Brain microvascular endothelial cell (primary cell): ENCODE measurements around the gene GATA2.

Experiments
- DNase-seq: peaks from one replicate; pipeline ENCODE4 v3.0.0-alpha.2; 2020
- H3K27ac ChIP-seq: fragments of 250-450 bp; sonication (Bioruptor Pico); 2 replicates; pipeline ENCODE4 v1.5.1; 2020; ENCODE audit warnings: mild to moderate bottlenecking, moderate library complexity
- H3K27me3 ChIP-seq: fragments of 250-450 bp; sonication (Bioruptor Pico); replicated peaks from 2 replicates; pipeline ENCODE4 v1.5.1; 2020; ENCODE audit warnings: mild to moderate bottlenecking
- H3K36me3 ChIP-seq: fragments of 250-450 bp; sonication (Bioruptor Pico); replicated peaks from 2 replicates; pipeline ENCODE4 v1.5.1; 2020; ENCODE audit warnings: mild to moderate bottlenecking
- H3K4me3 ChIP-seq: 2 replicates; pipeline ENCODE4 v1.5.1; 2011; ENCODE audit warnings: low read depth, mild to moderate bottlenecking, control low read depth, low read length, moderate library complexity
- in situ Hi-C: cut with HindIII; loops from 2 replicates; pipeline ENCODE4 v1.10.0; 2017; ENCODE audit warnings: low sequenced_read_pairs, low pct_ligation_motif_present
- TF ChIP-seq, protein P1 (sequence below): IDR thresholded peaks from 2 replicates; pipeline ENCODE4 v1.5.1; 2011; ENCODE audit warnings: low read depth, mild to moderate bottlenecking, moderate library complexity, low read length, control low read depth, inconsistent platforms; ENCODE audit errors: missing control alignments

GATA2 gene

GRCh38 chr3:128447561-128448013, 45.4 kb downstream of the GATA2 start:
- Histone ChIP-seq H3K27ac (no peak overlapping the region), H3K36me3 (no peaks in the 10 kb centered on the region), H3K27me3 (peaks cover 2% of the 10 kb centered on the region), H3K4me3 (no peak overlapping the region)
- no peak for DNase-seq
- TF ChIP-seq, protein P1, sequence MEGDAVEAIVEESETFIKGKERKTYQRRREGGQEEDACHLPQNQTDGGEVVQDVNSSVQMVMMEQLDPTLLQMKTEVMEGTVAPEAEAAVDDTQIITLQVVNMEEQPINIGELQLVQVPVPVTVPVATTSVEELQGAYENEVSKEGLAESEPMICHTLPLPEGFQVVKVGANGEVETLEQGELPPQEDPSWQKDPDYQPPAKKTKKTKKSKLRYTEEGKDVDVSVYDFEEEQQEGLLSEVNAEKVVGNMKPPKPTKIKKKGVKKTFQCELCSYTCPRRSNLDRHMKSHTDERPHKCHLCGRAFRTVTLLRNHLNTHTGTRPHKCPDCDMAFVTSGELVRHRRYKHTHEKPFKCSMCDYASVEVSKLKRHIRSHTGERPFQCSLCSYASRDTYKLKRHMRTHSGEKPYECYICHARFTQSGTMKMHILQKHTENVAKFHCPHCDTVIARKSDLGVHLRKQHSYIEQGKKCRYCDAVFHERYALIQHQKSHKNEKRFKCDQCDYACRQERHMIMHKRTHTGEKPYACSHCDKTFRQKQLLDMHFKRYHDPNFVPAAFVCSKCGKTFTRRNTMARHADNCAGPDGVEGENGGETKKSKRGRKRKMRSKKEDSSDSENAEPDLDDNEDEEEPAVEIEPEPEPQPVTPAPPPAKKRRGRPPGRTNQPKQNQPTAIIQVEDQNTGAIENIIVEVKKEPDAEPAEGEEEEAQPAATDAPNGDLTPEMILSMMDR: no peak
- in situ Hi-C loops: no loop called here

DNA sequence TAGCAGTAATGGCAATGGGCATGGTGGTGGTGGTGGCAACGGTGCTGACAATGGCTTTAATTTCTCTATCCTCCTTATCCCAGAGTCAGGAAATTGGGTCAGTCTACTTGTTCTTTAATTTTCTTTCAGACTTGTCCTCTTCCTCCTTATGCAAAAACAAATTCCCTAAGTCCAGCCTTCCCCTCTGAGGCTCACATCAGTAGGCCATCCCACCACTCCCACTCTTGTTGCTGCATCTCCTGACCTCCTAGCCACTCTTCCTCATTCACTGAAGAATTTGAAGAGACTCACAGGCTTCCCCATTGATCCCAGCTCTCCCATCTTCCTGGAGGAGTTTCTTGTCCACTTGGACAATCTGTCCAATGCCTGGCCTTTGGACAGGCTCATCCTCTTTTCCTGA, 46.2 kb downstream of the GATA2 start:
- no peak for DNase-seq
- Histone ChIP-seq H3K4me3 (no peak overlapping the region), H3K36me3 (no peaks in the 10 kb centered on the region), H3K27ac (no peak overlapping the region), H3K27me3 (peaks cover 2% of the 10 kb centered on the region)
- in situ Hi-C loops: no loop called here
- TF ChIP-seq, protein P1: no peak

DNA sequence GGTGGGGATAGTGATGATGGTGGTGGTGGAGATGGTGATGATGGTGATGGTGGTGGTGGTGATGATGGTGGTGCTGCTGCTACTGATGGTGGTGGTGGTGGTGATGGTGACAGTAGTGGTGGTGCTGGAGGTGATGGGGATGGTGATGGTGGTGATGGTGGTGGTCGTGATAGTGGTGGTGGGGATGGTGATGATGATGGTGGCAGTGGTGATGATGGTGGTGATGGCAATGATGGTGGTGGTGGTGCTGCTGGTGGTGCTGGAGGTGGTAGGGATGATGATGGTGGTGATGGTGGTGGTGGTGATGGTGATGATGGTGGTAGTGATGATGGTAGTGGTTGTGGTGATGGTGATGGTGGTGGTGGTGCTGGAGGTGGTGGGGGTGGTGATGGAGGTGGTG, 47.6 kb downstream of the GATA2 start:
- DNase-seq: no peak
- H3K27me3 ChIP-seq: no peaks in the 10 kb centered on the region
- no peaks in the 10 kb centered on the region for H3K36me3 ChIP-seq
- H3K4me3 ChIP-seq: no peak overlapping the region
- no peak overlapping the region for H3K27ac ChIP-seq
- TF ChIP-seq, protein P1: no peak
- in situ Hi-C loops: no loop called here

GRCh38 chr3:128443771-128444170, 49.2 kb downstream of the GATA2 start:
- DNase-seq: no peak
- TF ChIP-seq, protein P1: no peak
- no peaks in the 10 kb centered on the region for H3K36me3 ChIP-seq
- in situ Hi-C loops: no loop called here
- H3K4me3 ChIP-seq: no peak overlapping the region
- peaks cover 8% of the 10 kb centered on the region for H3K27me3 ChIP-seq
- H3K27ac ChIP-seq: no peak overlapping the region

DNA sequence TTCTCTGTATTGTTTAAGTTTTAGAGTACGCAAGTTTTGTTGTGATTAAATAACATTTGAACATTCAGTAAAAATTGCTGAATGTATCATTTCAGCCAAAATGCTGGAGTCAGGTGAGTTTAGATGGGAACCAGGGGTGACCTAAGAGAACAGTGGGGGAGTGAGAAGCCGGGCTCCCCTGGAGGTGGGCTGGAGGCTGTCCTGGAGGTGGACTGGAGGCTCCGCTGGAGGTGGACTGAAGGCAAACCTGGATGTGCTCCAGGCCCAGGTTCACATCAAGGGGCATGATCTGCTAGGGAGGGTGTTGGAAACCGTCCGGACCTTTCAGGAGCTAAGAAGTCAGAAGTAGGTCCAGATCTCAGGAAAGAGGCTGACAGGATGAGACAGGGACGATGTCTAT, 50.1 kb downstream of the GATA2 start:
- DNase-seq: no peak
- TF ChIP-seq, protein P1: no peak
- Histone ChIP-seq H3K4me3 (no peak overlapping the region), H3K27ac (no peak overlapping the region), H3K27me3 (peaks cover 8% of the 10 kb centered on the region), H3K36me3 (no peaks in the 10 kb centered on the region)
- in situ Hi-C loops: no loop called here

DNA sequence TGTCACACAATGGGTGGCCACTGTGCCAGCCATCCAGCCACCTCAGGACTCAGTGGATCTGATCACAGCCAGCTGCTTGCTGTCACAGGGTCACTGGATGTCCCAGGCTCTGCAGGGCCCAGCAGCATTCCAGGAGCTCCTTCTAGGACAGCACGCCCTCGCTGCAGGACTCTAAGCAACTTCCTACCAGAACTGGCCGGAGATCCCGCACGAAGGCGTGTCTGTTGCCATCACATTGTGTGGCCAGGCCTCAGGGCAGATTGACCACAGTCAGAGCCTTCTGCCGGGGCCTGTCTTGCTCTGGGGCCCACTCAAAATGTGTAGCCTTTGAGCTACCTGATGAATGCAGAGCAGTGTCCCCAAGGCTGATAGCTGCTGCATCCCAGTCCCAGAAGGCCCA, 50.9 kb downstream of the GATA2 start:
- Histone ChIP-seq H3K27ac (no peak overlapping the region), H3K4me3 (no peak overlapping the region), H3K36me3 (no peaks in the 10 kb centered on the region), H3K27me3 (peaks cover 9% of the 10 kb centered on the region)
- in situ Hi-C loops: no loop called here
- TF ChIP-seq, protein P1: no peak
- no peak for DNase-seq
